ENCODE results near the gene RPS6KA5.

- TF ChIP-seq POLR2A (IDR thresholded peaks at IDR 0.05) (no peak), CTCF (IDR thresholded peaks at IDR 0.05) (no peak)
Observed at GRCh38 chr14:91058042-91058581, 2.3 kb downstream of the RPS6KA5 start.
